GM12872 (cell line): ENCODE data around the gene LAMA5.

Experiments
- TF ChIP-seq, protein P1 (sequence below): IDR thresholded peaks from 3 replicates; pipeline ENCODE4 v1.5.1; 2011; ENCODE audit warnings: low read depth, mild to moderate bottlenecking, low read length, moderate library complexity; ENCODE audit not compliant: insufficient read depth

The LAMA5 gene

DNA sequence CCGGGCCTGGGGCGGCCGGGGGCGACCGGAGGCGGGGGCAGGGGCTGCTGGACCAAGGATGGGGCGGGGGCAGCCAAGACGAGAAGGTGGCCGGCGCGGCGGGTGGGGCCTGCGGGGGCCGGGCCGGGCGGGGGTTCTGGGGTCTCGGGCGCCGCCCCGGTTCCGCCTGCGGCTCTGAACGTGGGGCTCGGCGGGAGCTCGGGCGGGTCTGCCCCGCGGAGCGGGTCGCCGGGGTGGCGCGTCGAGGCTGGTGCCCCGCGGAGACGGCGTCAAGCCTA is 64.1 kb downstream of the LAMA5 start:
- TF ChIP-seq, protein P1, sequence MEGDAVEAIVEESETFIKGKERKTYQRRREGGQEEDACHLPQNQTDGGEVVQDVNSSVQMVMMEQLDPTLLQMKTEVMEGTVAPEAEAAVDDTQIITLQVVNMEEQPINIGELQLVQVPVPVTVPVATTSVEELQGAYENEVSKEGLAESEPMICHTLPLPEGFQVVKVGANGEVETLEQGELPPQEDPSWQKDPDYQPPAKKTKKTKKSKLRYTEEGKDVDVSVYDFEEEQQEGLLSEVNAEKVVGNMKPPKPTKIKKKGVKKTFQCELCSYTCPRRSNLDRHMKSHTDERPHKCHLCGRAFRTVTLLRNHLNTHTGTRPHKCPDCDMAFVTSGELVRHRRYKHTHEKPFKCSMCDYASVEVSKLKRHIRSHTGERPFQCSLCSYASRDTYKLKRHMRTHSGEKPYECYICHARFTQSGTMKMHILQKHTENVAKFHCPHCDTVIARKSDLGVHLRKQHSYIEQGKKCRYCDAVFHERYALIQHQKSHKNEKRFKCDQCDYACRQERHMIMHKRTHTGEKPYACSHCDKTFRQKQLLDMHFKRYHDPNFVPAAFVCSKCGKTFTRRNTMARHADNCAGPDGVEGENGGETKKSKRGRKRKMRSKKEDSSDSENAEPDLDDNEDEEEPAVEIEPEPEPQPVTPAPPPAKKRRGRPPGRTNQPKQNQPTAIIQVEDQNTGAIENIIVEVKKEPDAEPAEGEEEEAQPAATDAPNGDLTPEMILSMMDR = no peak

DNA sequence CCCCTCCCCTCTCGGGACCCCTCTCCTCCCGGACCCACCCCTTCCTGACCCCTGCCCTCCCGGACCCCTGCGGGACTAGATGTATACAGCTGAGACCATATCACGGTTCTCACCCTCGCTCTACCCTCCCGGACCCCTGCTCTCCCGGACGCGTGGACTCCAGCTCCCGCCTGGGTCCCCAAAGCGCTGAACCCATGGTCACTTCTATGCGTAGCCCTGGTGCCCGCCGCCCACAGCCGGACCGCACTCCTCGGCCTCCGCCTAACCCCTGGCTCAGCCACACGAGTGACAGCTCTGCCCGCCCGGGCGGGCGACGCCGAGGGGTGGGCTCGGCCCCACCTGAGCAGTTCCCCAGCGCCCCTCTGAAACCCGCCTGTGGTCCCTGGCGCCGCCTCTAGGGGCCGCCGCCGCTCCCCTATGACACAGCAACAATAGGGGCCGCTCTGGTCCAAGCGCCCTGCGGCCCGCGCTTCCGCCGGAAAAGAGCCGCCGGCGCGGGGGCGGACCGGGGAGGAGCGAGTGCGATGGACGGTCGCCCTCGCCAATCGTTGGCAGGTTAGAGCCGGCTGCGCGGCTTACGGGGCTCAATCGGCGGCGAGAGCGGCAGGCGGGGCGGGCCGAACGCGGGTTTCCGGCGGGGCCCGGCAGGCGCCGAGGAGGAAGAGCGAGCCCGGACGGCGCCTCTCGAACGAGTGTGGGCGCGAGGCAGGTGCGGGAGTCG is 64.6 kb downstream of the LAMA5 start, which contains the start of gene ADRM1:
TSS of gene ADRM1 (plus strand) at position 657 of the 721 bp plus-strand sequence. CDS start 572 bp downstream, outside the sequence.
- TF ChIP-seq, protein P1 = peak; percentile 75

DNA sequence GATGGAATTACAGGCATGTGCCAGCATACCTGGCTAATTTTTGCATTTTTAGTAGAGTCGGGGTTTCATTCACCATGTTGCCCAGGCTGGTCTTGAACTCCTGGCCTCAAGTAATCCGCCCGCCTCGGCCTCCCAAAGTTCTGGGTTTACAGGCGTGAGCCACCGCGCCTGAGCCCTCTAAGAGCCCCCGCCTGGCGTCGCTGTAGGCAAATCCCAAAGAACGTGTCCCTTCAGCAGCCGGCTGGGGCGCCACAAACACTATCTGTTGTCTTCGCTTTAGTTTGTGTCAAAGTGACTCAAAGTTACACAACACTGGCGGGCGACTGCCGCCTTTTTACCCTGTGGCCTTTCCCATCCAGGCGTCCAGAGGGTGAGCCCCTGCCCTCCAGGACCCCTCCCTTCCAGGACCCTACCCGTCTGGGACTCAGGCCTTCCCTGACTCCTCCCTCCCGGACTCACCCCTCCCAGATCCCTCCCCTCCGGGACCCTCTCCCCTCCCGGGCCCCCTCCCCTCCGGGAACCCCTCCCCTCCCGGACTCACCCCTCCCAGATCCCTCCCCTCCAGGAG is 65.3 kb downstream of the LAMA5 start:
- TF ChIP-seq, protein P1 = peak; percentile 94

DNA sequence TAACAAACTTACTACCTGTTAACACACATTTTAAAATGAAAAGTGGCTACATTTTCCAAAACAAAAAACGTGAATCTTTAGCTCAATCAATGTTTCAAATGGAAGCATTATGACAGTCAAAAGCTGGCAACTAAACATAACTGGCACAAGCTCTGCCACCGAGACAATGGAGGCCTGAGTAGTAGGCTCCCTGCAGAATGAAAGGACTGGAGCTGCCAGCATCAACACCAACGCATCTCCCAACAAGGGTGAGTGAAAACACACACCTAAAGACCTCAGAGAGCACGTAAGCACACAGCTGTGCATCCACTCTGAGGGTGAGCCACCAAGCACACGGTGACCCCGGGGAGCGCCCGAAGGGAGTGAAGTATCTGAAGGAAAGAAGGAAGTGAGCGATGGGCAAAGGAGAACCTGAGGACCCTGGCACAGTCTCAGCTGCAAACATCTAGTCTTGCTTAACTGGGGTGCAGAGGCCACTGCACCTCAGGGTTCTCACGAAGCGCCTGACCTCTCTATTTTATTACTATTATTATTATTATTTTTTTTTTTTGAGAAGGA is 65.9 kb downstream of the LAMA5 start:
- TF ChIP-seq, protein P1 = no peak

DNA sequence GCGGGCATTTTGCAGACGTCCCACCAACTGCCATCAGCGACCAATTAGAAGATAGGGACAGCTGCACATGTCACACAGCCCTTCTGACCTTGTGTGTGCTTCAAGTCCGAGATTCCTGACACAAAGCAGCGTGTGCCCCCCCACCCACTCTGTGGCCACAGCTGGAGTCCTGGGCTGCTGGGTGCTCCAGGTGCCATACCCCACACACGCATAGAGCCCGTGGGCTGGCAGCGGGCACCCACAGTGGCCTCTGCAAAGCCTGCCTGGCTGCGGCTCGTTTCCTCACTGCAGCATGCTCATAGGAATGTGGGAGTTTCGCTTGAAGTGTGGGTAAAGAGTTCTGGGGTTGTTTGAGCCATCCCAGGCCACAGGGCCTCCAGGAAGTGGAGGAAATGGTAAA is 66.8 kb downstream of the LAMA5 start:
- TF ChIP-seq, protein P1 = no peak

DNA sequence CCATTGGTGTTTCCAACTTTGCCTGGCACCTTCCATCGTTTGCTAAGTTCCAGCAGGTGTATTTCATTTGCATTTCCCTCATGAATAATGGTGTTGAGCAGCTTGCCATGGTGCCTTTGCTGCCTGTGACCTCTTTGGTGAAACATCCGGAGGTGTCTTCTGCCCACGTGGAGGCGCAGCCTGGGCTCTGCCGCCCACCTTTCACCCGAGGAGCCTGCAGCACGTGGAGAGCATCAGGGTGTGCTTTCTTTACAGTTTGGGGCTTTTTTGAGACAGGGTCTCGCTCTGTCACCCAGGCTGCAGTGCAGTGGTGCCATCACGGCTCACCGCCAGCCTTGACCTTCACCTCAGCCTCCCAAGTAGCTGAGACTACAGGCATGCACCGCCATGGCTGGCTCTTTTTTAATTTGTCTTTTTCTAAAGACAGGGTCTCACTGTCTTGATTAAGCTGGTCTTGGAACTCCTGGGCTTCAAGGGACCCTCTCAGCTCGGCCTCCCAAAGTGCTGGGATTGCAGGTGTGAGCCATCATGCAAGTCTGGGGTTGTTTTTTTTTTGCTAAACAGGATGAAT is 67.4 kb downstream of the LAMA5 start:
- TF ChIP-seq, protein P1 = no peak

DNA sequence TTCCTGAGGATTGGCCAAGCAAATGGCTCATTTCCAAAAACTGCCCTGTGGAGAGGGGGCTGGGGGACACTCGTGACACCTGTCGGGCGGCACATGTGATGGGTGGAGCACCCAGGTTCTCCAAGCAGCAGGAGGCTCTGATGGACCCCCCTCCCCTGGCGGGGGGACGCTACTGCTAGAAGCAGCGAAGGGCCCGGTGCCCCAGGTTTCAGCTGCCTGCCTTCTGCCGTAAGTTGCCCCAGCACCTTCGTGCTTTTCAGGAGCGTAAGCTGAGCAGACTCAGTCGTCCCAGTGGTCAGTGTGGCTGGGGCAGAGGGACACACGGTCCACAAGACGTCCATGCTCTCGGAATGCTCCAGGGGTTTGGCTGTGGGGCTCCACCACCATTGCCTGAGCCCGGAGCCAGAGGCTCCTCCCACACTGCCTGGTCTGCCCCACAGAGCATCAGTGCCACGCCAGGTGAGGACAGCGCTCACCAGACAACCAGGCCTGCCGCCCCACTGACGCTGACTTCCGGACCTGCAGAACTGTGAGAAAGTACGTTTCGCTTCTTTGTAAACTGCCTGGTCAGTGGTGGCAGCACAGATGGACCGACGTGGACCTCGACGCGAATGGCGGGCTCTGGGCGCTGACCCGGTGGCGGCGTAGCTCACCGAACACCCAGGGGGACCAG is 68.4 kb downstream of the LAMA5 start:
- TF ChIP-seq, protein P1 = no peak
